ENCODE measurements around the gene IL33. TPM values are rescaled to one million over a fixed set of nuclear protein-coding genes. Genes with fewer than 3 reads are reported as not detected.

The IL33 gene
- total RNA-seq, 1 donor from 2014 or later, result not detected

- Mint-ChIP-seq H3K27ac (ENCODE audit: unreplicated experiment) (no peak overlapping the region), H3K36me3 (ENCODE audit: unreplicated experiment) (no peaks in the 10 kb centered on the region), H3K27me3 (ENCODE audit: unreplicated experiment) (no peaks in the 10 kb centered on the region), H3K4me3 (ENCODE audit: unreplicated experiment) (no peak overlapping the region), H3K9me3 (ENCODE audit: unreplicated experiment) (no peaks in the 10 kb centered on the region), H3K4me1 (ENCODE audit: low read depth, unreplicated experiment) (no peaks in the 10 kb centered on the region)
- TF ChIP-seq CTCF (IDR thresholded peaks at IDR 0.05; ENCODE audit: partially characterized antibody, unreplicated experiment), result no peak
- no peak for DNase-seq
These were observed 56.1 kb downstream of the IL33 start for GRCh38 chr9:6271508-6272228.

- H3K27me3 Mint-ChIP-seq (ENCODE audit: unreplicated experiment), result no peaks in the 10 kb centered on the region
- H3K4me3 Mint-ChIP-seq (ENCODE audit: unreplicated experiment), result no peak overlapping the region
- H3K9me3 Mint-ChIP-seq (ENCODE audit: unreplicated experiment), result no peaks in the 10 kb centered on the region
- no peaks in the 10 kb centered on the region for H3K36me3 Mint-ChIP-seq (ENCODE audit: unreplicated experiment)
- TF ChIP-seq CTCF (IDR thresholded peaks at IDR 0.05; ENCODE audit: partially characterized antibody, unreplicated experiment), result no peak
- H3K27ac Mint-ChIP-seq (ENCODE audit: unreplicated experiment), result no peak overlapping the region
- no peaks in the 10 kb centered on the region for H3K4me1 Mint-ChIP-seq (ENCODE audit: low read depth, unreplicated experiment)
- no peak for DNase-seq
These were observed 56.6 kb downstream of the IL33 start for GRCh38 chr9:6272229-6272598.

- TF ChIP-seq CTCF (IDR thresholded peaks at IDR 0.05; ENCODE audit: partially characterized antibody, unreplicated experiment), result no peak
- Mint-ChIP-seq H3K4me1 (ENCODE audit: low read depth, unreplicated experiment) (no peaks in the 10 kb centered on the region), H3K4me3 (ENCODE audit: unreplicated experiment) (no peak overlapping the region), H3K27me3 (ENCODE audit: unreplicated experiment) (no peaks in the 10 kb centered on the region), H3K36me3 (ENCODE audit: unreplicated experiment) (no peaks in the 10 kb centered on the region), H3K9me3 (ENCODE audit: unreplicated experiment) (no peaks in the 10 kb centered on the region), H3K27ac (ENCODE audit: unreplicated experiment) (no peak overlapping the region)
- no peak for DNase-seq
These were observed 61.8 kb downstream of the IL33 start for GRCh38 chr9:6277417-6277816.

- no peak for DNase-seq
- no peaks in the 10 kb centered on the region for H3K27me3 Mint-ChIP-seq (ENCODE audit: unreplicated experiment)
- H3K36me3 Mint-ChIP-seq (ENCODE audit: unreplicated experiment), result no peaks in the 10 kb centered on the region
- H3K4me3 Mint-ChIP-seq (ENCODE audit: unreplicated experiment), result no peak overlapping the region
- no peak for TF ChIP-seq CTCF (IDR thresholded peaks at IDR 0.05; ENCODE audit: partially characterized antibody, unreplicated experiment)
- H3K27ac Mint-ChIP-seq (ENCODE audit: unreplicated experiment), result no peak overlapping the region
- H3K9me3 Mint-ChIP-seq (ENCODE audit: unreplicated experiment), result no peaks in the 10 kb centered on the region
- no peaks in the 10 kb centered on the region for H3K4me1 Mint-ChIP-seq (ENCODE audit: low read depth, unreplicated experiment)
These were observed 86.3 kb downstream of the IL33 start for GRCh38 chr9:6301858-6302257.

- Mint-ChIP-seq H3K27ac (ENCODE audit: unreplicated experiment) (no peak overlapping the region), H3K9me3 (ENCODE audit: unreplicated experiment) (no peaks in the 10 kb centered on the region), H3K4me1 (ENCODE audit: low read depth, unreplicated experiment) (no peaks in the 10 kb centered on the region), H3K36me3 (ENCODE audit: unreplicated experiment) (no peaks in the 10 kb centered on the region), H3K27me3 (ENCODE audit: unreplicated experiment) (no peaks in the 10 kb centered on the region), H3K4me3 (ENCODE audit: unreplicated experiment) (no peak overlapping the region)
- TF ChIP-seq CTCF (IDR thresholded peaks at IDR 0.05; ENCODE audit: partially characterized antibody, unreplicated experiment), result no peak
- DNase-seq, result no peak
These were observed 86.8 kb downstream of the IL33 start for GRCh38 chr9:6302417-6302816.

Measured in glutamatergic neuron (in vitro differentiated cells).